NCI-H1694 treated with DMSO at 0.1 percent for 48 hours (cell line): Measurements from ENCODE around the gene NFX1.
"Not testable (repeated sequence)": the region's sequence is repeated elsewhere in the genome, so short reads cannot be mapped to it uniquely, and the experiment has no call there.

Source experiments
- DNase-seq: peaks from one replicate; lab custom pipeline; 2025; lab: John Stamatoyannopoulos, UW

The NFX1 gene

DNA sequence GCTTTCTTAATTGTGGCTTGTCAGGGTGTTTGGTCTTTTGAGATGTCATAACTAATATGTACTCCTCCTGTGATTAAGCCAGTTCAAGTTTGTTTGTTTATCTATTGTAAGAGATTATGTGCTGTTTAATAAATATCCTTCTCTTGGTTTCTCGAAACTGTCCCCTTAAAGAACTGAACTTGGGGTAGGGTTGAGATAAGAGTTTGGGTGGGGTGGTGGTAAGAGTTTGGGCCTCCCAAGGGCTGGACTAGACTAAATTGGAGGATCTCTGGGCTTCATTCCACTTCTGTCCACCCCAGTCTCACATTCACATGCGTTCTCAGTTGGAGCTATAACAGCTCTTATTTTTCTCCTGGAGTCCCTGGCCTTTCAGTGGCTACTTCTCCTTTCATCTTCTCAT is 73.8 kb downstream of the NFX1 start:
- DNase-seq: no peak

DNA sequence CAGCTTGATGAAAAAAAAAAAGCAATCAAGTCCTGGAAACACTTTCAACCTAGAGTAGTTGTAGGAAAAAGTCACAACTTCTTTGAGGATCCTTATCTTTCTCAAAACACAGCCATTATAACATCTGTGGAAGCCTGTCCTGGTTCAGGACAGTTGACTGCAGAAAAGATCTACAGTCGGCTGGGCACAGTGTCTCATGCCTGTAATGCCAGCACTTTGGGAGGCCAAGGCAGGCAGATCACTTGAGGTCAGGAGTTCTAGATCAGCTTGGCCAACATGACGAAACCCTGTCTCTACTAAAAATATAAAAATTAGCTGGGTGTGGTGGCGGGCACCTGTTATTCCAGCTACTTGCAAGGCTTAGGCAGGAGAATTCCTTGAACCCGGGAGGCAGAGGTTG is 74.5 kb downstream of the NFX1 start:
- DNase-seq: not testable (repeated sequence)

DNA sequence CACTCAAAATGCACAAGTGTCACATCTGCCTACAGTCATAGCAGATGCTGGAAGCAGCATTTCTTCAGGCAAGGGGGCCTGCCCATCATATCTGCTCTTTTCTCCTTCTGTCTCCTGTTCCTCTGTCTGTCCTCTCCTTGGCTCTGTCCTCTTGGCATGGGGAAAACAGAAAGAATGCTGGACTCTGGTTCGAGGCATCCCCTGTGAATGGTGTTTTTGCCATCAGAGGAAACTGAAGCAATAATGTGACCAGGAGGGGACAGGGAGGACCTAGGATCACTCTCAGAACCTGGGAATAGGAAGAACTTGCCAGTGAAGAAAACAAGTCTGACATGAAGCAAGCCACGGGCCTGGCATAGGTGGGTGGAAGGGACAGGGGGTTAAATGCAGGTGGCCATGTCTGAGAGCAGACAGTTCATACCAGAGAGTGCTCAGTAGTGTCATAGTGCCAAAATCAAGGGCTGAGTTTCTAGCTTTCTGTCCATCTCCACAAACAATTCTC is 76.7 kb downstream of the NFX1 start:
- no peak for DNase-seq

DNA sequence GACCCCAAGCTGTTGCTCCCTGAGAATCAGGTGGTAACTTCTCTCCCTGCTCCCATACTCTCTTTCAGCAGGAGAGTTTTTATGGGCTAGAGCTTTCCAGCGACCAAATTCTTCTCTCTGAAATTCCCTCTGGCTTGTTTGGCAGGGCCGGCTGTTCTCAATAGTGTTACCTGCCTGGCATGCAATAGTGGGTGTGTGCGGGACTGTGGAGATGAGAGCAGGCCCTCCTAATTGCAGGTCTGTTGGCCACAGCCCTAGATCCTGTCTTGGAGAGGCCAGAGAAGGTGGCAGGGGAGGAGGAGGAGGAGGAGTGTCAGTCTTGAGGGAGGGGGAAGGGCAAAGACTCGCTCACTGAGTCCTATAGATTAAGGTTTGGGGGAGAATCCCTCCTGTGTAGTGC is 82.6 kb downstream of the NFX1 start:
- no peak for DNase-seq

DNA sequence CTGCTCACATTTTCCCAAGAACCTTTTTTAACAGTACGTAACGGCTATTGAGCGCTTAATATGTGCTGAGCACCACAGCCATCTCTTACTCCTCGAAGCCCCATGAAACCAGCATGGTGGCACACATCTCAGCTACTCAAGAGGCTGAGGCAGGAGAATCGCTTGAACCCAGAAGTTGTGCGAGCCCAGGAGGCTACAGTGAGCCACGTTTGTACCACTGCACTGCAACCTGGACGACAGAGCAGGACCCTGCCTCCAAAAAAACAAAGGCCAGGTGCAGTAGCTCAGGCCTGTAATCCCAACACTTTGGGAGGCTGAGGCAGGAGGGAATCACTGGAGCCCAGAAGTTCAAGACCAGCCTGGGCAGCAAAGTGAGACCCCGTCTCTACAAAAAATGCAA is 83.9 kb downstream of the NFX1 start:
- no peak for DNase-seq

DNA sequence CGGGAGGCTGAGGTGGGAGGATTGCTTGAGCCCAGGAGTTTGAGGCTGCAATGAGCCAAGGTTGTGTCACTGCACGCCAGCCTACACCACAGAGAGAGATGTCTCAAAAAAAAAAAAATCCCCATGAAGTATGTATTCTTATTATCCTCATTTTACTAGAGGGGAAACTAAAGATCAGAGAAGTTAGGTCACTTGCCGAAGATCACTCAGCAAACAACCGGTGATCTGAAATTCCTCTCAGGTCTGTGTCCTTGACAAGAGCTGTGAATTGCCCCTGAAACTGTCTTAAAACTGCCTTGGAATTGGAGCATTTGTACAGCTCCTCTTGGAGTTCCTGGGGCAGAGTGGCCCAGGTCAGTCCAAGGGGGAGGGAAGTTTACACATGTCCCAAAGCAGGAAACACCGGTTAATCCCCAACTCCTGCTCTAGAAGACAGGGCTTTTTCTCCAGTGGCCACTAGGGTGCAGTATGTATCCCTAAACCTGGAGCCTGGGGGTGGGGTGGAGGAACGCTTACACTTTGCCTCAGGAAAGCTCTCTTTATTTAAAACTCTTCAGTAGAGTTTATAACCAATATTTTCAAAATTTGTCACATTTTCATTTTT is 84.4 kb downstream of the NFX1 start:
- DNase-seq: peak; percentile 67

DNA sequence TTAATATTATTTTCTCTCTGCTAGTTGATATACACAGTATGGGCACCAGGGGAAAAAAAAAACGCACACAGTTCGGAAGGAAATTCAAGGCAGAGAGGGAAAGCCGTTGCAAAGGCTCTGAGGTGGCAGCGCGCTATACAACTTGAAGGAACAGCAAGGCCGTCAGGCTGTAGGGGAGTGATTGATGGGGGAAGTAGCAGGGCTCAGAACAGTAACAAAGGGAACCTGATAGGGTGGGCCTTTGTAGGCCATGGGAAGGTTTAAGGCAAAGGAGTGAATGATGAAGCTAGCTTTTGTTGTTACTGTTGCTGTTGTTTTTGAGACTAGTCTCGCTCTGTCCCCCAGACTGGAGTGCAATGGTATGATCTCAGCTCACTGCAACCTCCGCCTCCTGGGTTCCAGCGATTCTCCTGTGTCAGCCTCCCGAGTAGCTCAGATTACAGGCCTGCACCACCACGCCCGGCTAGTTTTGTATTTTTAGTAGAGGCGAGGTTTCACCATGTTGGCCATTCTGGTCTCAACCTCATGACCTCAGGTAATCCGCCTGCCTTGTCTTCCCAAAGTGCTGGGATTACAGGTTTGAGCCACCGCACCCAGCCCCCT is 85.0 kb downstream of the NFX1 start:
- DNase-seq: no peak

DNA sequence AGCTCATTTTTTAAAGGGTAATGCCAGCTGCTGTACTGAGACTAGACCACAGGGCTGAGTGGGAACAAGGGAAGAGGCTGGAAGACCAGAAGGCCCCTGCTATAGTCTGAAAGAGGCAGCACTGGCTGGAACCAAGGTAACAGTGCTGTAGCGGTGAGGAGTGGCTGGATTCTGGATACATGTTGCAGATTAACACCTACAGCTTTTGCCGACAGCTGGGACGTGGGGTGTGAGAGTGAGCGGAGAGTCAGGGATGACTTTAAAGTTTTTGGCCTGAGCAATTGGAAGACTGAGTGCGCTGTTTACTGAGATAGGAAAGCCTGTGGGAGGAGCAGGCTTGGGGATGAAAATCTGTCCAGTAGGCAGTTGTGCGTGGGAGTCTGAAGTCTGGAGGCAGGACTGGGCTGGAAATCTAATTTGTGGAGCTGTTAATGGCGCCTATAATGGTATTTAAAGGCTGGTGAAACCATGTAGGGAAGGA is 85.6 kb downstream of the NFX1 start:
- no peak for DNase-seq

DNA sequence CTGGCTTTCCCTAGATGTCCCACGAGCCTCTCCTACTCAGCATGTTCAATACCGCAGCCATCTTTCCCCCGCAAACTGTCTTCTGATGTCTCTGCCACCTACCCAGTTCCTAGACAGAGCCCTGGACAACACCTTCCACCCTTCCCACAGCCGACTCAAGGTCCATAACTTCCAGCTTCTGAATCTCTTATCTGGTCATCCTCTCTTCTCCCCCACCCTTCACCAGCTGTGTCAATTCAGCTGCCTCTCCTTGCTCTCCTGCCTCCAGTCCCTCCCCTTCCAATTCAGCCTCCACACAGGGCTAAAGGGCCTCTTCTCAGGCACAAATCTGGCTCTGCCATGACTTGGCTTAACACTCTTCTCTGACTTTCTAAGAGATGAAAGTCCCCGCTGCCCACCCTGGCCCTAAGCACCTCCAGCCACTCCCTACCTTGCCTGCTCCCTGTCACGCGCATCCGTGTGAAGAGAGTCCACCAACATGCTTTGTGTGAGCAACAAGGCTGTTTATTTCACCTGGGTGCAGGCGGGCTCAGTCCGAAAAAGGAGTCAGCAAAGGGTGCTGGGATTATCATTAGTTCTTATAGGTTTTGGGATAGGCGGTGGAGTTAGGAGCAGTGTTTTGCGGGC is 86.9 kb downstream of the NFX1 start:
- DNase-seq: no peak

DNA sequence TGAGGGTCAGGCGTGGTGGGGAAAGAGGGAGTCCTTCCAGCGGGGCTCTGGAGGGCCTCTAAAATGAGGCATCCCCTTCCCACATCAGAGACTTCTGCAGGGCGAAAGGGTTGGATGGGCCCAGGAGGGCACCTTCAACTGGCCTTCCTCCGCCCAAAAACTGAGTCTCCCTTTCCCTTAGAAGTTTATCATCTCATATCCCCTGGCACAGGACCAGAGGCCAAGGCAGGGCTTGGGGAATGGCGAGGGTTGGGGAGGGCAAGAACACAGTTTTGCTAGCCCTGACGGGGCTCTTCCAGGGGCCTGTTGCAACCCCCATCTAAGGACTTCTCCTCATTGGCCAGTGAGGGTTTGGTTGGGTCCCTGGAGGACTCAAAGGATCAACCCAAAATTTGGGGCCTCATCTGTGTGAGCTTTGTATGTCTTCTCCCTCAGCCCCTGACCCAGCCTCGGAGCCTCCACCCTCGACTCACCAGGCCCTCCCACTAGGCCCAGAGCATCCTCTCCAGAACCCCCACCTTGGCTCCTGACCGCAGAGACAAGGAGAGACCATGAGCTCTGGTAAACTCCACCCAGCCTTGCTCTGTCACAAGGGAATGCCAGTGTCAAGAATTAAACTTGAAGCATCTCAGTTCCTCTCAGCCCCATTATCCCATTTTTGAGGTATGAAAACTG is 87.9 kb downstream of the NFX1 start:
- no peak for DNase-seq

DNA sequence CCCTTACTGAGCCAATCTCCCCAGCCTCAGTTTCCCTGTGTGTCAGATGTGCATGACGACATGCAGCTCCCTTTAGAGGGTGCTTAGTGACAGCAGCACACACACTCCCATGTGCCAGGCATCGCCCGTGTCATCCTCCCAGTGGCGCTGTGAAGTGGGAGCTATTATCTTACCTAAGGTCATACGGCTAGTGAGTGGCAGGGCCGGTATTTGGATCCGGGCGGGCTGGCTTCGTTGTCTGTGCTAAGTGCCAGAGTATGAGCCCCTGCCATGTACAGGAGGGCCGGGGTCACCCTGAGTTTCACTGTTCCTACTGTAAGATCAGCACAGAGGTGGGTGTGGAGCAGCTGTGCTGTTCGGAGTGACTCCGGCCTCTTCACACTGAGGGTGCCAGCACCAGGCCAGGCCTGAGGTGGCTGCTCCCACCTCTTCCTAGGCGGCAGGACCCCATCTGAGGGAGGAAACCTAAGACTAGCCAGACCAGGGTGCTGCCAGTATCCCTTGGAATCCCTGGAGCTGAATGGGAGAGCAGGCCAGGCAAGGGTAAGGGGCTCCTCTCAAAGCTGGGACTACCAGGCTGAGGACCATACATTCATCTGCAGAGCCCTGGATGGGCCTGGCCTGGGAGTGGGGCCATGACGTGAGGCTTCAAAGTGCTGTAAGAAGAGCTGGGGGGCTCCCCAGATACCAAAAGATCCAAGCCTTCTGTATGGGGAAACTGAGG is 89.5 kb downstream of the NFX1 start:
- no peak for DNase-seq

DNA sequence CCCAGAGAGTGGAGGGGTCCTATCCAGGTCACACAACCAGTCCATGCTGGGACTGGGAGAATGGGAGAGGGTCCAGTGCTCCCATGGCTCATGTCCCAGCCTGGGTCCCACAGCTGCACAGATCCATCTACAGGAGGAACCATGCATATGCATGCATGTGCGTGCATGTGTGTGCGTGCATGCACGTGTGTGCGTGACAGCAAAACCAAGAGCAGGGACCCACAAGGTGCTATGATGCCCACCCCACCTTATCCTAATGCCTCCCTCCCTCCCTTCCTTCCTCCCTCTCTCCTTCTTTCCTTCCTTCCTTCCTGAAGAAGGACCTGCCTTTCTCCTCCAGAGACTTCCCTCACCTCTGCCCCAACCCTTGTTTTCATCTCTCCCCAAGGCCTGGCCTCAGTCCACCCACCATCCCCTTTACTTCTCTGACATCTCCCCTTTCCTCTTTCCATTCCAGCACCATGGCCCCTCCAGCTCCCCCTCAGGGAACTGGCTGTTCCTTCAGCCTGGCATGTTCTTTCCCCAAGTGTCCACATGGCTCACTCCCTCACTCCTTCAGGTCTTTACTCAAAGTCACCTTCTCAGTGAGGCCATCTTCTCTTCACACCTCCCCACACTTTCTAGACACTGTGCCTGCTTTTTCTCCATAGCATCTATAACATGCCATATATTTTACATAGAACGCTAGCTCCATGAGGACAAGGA is 90.2 kb downstream of the NFX1 start:
- DNase-seq: no peak

DNA sequence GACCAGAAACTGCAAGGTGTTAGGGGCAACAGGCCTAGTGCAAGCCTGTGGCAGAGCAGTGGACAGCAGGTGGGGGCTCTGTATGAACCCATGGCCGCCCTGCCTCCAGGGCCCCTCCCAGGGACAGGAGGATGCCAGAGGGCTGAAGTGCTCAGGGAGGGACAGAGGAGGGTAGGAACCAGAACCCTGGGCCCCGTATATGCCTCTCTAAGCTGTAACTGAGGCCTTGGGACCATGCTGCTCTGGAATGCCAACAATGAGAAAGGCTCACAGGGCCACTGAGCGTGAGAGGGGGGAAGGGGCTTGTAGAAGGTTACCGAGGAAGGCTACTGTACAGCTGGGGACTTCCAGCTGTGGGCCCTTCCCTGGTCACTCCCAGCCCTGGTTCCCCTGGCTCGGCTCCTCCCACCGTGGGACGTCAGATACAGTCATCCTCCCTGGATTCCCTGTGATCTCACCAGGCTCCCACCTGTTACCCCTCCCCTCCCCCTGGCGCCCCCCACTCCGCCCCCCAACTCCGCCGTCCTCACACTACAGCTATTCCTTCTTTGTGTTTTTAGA is 91.0 kb downstream of the NFX1 start:
- no peak for DNase-seq

DNA sequence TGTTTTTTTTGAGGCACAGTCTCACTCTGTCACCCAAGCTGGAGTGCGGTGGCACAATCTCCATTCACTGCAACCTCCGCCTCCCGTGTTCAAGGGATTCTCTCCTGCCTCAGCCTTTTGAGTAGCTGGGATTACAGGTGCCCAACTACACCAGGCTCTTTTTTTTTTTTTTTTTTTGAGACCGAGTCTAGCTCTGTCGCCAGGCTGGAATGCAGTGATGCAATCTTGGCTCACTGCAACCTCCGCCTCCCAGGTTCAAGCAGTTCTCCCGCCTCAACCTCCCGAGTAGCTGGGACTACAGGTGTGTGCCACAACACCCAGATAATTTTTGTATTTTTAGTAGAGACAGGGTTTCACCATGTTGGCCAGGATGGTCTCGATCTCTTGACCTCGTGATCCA is 92.1 kb downstream of the NFX1 start:
- not testable (repeated sequence) for DNase-seq

DNA sequence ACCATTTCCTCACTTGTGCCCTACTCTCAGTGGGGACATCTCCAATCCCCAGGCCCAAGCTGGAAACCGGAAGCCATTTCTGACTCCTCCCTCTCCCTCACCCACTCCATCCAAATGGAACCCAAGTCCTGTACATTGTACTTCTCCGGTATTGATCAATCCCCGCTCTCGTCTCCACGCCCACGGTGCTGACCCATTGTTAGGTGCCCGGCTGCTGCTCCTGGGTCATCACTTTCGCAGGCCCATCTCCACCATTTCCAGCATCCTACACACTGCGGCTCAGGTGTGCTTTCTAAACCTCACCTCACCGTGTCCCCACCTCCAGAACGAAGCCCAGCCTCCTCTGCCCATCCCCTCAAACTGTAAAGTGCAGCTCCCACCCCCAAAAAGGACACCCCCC is 93.1 kb downstream of the NFX1 start:
- DNase-seq: not testable (repeated sequence)

DNA sequence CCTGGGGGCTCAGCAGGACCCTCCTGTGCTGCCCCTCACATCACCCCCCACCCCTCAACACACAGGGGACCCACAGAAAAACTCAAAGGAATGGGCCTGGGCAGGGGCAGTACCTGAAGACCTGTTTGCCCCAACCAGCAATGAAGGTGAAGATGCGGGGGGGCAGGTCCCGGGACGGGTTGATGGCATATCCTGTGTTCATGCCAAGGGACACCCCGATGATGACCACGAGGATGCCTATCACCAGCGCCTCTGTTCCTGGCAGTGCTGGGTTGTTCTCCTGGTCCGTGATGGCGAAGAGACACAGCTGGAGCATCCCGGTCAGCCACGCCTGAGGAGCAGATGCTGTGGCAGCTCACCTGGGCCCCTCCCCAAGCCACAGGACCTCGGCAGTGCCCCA is 95.2 kb downstream of the NFX1 start:
- DNase-seq: not testable (repeated sequence)

DNA sequence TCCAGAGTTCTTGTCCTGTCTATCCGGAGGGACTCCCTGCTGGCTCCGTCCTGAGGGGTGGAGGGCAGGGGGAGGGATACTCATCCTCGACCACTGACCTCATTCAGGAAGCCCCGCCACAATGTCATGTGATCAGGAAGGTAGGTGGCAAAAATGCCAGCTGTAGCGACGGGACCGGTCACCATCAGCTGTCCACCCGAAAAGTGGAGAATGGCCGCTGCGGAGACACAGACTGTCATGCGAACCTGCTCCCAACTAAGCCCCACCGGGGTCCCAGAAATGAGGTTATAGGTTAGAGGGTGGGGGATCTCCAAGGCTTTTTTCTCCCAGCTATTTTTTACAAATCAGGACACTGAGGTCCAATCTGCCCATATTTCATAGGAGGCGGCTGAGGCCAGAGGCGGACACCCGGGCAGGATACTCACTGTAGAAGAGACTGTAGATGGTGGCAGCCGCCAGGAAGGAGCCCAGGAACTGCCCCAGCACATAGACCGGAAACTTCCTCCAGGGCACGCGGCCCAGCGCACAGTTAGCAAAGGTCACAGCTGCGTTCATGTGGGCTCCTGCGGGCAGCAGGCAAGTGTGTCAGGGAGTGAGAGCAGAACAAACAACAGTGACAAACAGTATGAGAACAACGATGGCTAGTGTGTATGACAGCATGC is 95.8 kb downstream of the NFX1 start:
- DNase-seq: not testable (repeated sequence)

DNA sequence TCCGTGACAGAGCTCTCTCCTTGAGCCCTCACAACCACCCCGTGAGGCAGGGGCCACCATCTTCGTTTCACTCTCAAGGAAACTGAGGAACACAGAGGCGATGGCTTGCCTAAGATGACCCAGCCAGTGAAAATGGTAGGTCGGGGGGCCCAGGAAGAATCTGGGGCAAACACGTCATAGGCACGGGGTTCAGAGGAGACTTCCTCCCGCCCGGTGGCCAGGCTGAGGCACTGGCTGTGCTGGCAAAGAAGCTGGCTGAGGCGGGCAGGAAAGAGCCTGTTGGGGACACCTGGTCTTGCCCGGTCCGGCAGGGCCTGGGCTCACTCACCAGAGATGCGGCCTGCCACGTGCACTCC is 96.3 kb downstream of the NFX1 start:
- not testable (repeated sequence) for DNase-seq

DNA sequence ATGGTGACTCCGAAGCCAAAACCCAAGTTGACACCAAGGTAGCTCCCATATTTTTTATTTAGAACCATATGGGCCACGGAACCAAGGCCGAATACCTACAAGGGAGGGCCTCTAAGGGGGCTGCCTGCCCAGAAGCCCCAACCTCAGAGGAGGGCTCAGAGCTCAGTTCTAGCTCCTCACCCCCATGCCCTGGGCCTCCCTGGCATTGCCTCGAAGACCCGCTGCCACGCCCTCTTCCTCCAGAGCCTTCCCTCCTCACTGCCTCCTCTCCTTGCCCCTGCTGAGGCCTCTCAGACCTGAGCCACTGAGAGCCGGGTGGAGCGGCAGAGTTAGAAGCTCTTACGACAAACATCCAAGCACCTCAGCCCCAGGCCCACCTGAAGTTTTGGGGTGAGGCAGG is 96.7 kb downstream of the NFX1 start:
- DNase-seq: not testable (repeated sequence)

DNA sequence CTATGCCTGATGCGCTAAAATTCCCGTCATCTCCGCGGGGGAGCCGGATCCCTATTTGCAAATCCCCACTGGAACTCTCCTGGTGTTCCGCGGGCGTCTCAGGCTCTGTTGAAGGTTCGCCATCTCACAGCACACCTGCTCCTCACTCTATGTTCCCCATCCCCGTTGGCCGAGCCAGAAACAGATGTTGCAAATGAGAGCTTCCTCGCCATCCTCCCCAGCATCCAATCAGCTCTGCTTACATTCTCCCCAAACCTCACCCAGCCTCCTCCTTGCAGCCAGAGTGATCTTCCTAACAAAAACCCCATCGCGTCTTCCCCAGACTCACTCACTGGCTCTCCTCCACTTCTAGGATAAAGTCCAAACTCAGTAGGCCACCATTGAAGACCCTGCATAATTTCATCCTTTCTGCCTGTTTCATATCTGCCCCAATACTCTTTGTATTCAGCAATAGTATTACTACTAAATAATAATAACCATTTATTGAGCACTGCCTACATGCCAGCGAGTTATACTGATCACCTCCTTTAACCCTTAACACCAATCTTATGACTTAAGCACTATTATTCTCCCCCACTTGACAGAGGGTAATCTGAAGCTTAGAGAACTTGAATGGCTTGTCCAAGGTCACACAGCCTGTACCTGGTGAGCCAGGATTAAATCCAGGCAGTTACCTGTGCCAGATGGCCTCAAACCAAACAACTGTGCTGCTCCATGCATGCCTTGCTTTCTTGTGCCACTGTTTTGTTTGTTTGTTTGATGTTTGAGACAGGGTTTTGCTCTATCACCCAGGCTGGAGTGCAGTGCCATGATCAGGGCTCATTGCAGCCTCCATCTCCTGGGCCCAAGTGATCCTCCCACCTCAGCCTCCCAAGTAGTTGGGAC is 98.0 kb downstream of the NFX1 start:
- no peak for DNase-seq
